Pancreas (tissue), 10 donors: ENCODE measurements around the gene SUGT1. TPM values are rescaled to one million over a fixed set of nuclear protein-coding genes. Genes with fewer than 3 reads are reported as not detected.

Experiments used
- ATAC-seq, 4 donors: fragments of 200-7000 bp; cut with Tn5 transposase; one replicate each; pipeline versions ENCODE4 v1.8.0 to v1.9.1; 2020; ENCODE audit warnings: mild to moderate bottlenecking in 4 of 4, moderate library complexity in 4 of 4
- DNase-seq, 6 donors: peaks; one replicate each; pipeline ENCODE4 v3.0.0-alpha.2; 2020
- FAIRE-seq: peaks from 2 replicates; lab custom pipeline; 2012; peaks lifted over from hg19 to GRCh38; lab: Jason Lieb, UNC
- H3K27ac ChIP-seq, 4 donors: fragments of 200-600 bp; sonication (generic); 1 replicate in 3 of 4; 2 replicates in 1 of 4; pipeline versions ENCODE4 v1.5.0 to v1.8.0; 2020
- H3K27me3 ChIP-seq, 4 donors: fragments of 200-600 bp; one replicate each; pipeline ENCODE4 v1.8.0; 2021
- H3K36me3 ChIP-seq, 3 donors: fragments of 200-600 bp; sonication (generic) in 1 of 3; one replicate each; pipeline versions ENCODE4 v1.5.0 to v1.8.0; 2020 to 2021
- H3K4me1 ChIP-seq, 3 donors: fragments of 200-600 bp; one replicate each; pipeline ENCODE4 v1.8.0; 2021
- H3K4me3 ChIP-seq, 4 donors: fragments of 200-600 bp; sonication (generic) in 2 of 4; one replicate each; pipeline versions ENCODE4 v1.5.0 to v1.8.0; 2020 to 2021
- H3K9me3 ChIP-seq, 4 donors: fragments of 200-600 bp; one replicate each; pipeline ENCODE4 v1.8.0; 2021
- CTCF ChIP-seq, 4 donors: fragments of 200-600 bp; sonication (generic) in 3 of 4; IDR thresholded peaks; one replicate each; pipeline versions ENCODE4 v1.5.0 to v1.8.0; 2021; ENCODE audit warnings: antibody characterized with exemption in 4 of 4
- WGBS, 2 donors: extraction: QIAGEN DNeasy Blood & Tissue Kit; methylation state at CpG; one replicate each; pipeline ENCODE4 v1.1.7; 2013; 5-methylcytosine and 5-hydroxymethylcytosine counted together
- intact Hi-C, 3 donors: fragments of 100-400 bp; cut with DNase I; formaldehyde crosslinking; loops; one replicate each; pipeline versions ENCODE4 v1.11.1 to v1.14.2; 2022
- polyA plus RNA-seq, 2 donors: library from polyadenylated mRNA; stranded (reverse); fragments of 200-250 nt; gene quantifications; one replicate each; pipeline ENCODE4 v1.2.3, GENCODE V29; 2013
- total RNA-seq, 6 donors: library from RNA; stranded (reverse); fragmentation: NEBNext Ultra II Directional in 4 of 6; extraction: Animal tissue kit (Norgen Biotek cat#: 25700) in 4 of 6; gene quantifications; one replicate each; pipeline versions ENCODE4 v1.2.1 to v1.2.4, GENCODE V29; 2021 to 2023
- donor health status: healthy with polysubstance abuse.
- donor health status: DM: no; HTN: no; CAD: no; lungs with moderate emphysema.
- donor health status: DM: no; HTN: no; CAD: no.
- donor health status: control.
- donor health status: control.
- donor health status: Bipolar disorder and iron deficiency.
- donor health status: DM: yes; HTN: yes; CAD: no.
- donor health status: DM: no; HTN: no; CAD: no.
- donor health status: DM: no; HTN: no; CAD: no.
- donor health status: DM: yes; HTN: yes; CAD: no.

Gene SUGT1
- total and polyA plus RNA-seq, 8 donors = 16.6 to 28.7 (median 21.8) TPM

GRCh38 chr13:52737451-52737850 is 84.8 kb downstream of the SUGT1 start:
- Histone ChIP-seq H3K27ac (no peak overlapping the region), H3K4me3 (no peak overlapping the region), H3K4me1 (no peaks in the 10 kb centered on the region), H3K27me3 (peaks cover 0 to 12% (median 5%) of the 10 kb centered on the region in 4 donors), H3K9me3 (no peaks in the 10 kb centered on the region), H3K36me3 (no peaks in the 10 kb centered on the region)
- intact Hi-C loops = no loop called here
- no peak for DNase-seq
- no peak for TF ChIP-seq CTCF (IDR thresholded peaks at IDR 0.05)
- no peak for FAIRE-seq
- ATAC-seq = no peak

GRCh38 chr13:52737965-52738364 is 85.3 kb downstream of the SUGT1 start:
- Histone ChIP-seq H3K9me3 (no peaks in the 10 kb centered on the region), H3K4me3 (no peak overlapping the region), H3K27ac (no peak overlapping the region), H3K27me3 (peaks cover 0 to 12% (median 5%) of the 10 kb centered on the region in 4 donors), H3K36me3 (no peaks in the 10 kb centered on the region), H3K4me1 (no peaks in the 10 kb centered on the region)
- DNase-seq (no peak), FAIRE-seq (no peak), ATAC-seq (no peak)
- no peak for TF ChIP-seq CTCF (IDR thresholded peaks at IDR 0.05)
- WGBS, 2 donors = 53 to 68% methylated on average over 4 of the region's 4 CpGs
- intact Hi-C loops = no loop called here

GRCh38 chr13:52738719-52739467 is 86.3 kb downstream of the SUGT1 start:
- peak in 2 of 6 donors; percentile 45 to 72 for DNase-seq
- peak in 3 of 4 donors; percentile 53 to 81 (median 55) for ATAC-seq
- WGBS, 2 donors = 7% methylated on average over 64 to 75 of the region's 75 CpGs
- Histone ChIP-seq H3K4me1 (no peaks in the 10 kb centered on the region), H3K36me3 (no peaks in the 10 kb centered on the region), H3K9me3 (no peaks in the 10 kb centered on the region), H3K4me3 (peak overlapping the region in 2 of 4 donors; percentile 10 to 41), H3K27me3 (peaks cover 0 to 12% (median 5%) of the 10 kb centered on the region in 4 donors), H3K27ac (no peak overlapping the region)
- intact Hi-C loops = no loop called here
- peak in 1 of 4 donors; percentile 20 for TF ChIP-seq CTCF (IDR thresholded peaks at IDR 0.05)
- FAIRE-seq = no peak

- ATAC-seq (no peak), FAIRE-seq (no peak), DNase-seq (peak in 1 of 6 donors; percentile 40)
- no peaks in the 10 kb centered on the region for H3K36me3 ChIP-seq
- peak within 1 kb of the TSS in 2 of 4 donors; percentile 10 to 41 for H3K4me3 ChIP-seq
- H3K4me1 ChIP-seq = no peaks in the 10 kb centered on the region
- 9 to 11% methylated on average over 29 to 34 of the region's 34 CpGs for WGBS, 2 donors
- H3K9me3 ChIP-seq = no peaks in the 10 kb centered on the region
- H3K27ac ChIP-seq = no peak within 1 kb of the TSS
- intact Hi-C loops = no loop called here
- no peak for TF ChIP-seq CTCF (IDR thresholded peaks at IDR 0.05)
- peaks cover 0 to 12% (median 5%) of the 10 kb centered on the region in 4 donors for H3K27me3 ChIP-seq
Measured at GRCh38 chr13:52739468-52740071, 86.9 kb downstream of the SUGT1 start, which contains the start of gene CNMD. Gene CNMD (minus strand): TSS chr13:52739820. CDS start chr13:52739701, 119 bp downstream.
